ENCODE data around the gene RABGEF1.
"Not testable (repeated sequence)": the region's sequence is repeated elsewhere in the genome, so short reads cannot be mapped to it uniquely, and the experiment has no call there.

GRCh38 chr7:66765322-66766025 lies 24.9 kb downstream of the RABGEF1 start:
- TF ChIP-seq CTCF (IDR thresholded peaks at IDR 0.05); EP300 (IDR thresholded peaks at IDR 0.05; ENCODE audit: borderline replicate concordance in 1 of 2, low read depth in 1 of 2, low read length in 1 of 2); POLR2AphosphoS5 (IDR thresholded peaks at IDR 0.05; ENCODE audit: low read depth, low read length); MAX (IDR thresholded peaks at IDR 0.05; ENCODE audit: low read depth); SIN3A (IDR thresholded peaks at IDR 0.05; ENCODE audit: borderline replicate concordance, low read depth, low read length); RAD21 (IDR thresholded peaks at IDR 0.05; ENCODE audit: low read length); NFIC (IDR thresholded peaks at IDR 0.05; ENCODE audit: borderline replicate concordance); ZBTB33 (IDR thresholded peaks at IDR 0.05; ENCODE audit: borderline replicate concordance, low read depth); RCOR1 (IDR thresholded peaks at IDR 0.05; ENCODE audit: low read length); YY1 (IDR thresholded peaks at IDR 0.05; ENCODE audit: low read depth); REST (IDR thresholded peaks at IDR 0.05; ENCODE audit: low read depth, low read length); USF1 (IDR thresholded peaks at IDR 0.05; ENCODE audit: borderline replicate concordance, low read depth); GATA2 (CRISPR knock-in tag; IDR thresholded peaks at IDR 0.05): not testable (repeated sequence)
